CD4-positive, CD25-positive, alpha-beta regulatory T cell (primary cell): Measurements from ENCODE around the gene SLC41A3. TPM values are rescaled to one million over a fixed set of nuclear protein-coding genes. Genes with fewer than 3 reads are reported as not detected.

Experiments used
- ATAC-seq, 2 donors: fragments of 150-1000 bp; cut with Tn5 transposase; one replicate each; pipeline ENCODE4 v1.10.0; 2021; ENCODE audit warnings: low read depth in 2 of 2, moderate number of reproducible peaks in 2 of 2, moderate library complexity in 1 of 2
- DNase-seq, 3 donors: peaks; one replicate each; pipeline versions ENCODE4 v3.0.0 to v3.0.0-alpha.2; 2012 to 2022; ENCODE audit warnings: mixed read lengths in 1 of 3
- H3K27ac ChIP-seq: one replicate; pipeline ENCODE4 v1.7.0; 2013; ENCODE audit warnings: mild to moderate bottlenecking, low read length; ENCODE audit not compliant: insufficient read depth, poor library complexity, severe bottlenecking
- H3K27me3 ChIP-seq: one replicate; pipeline ENCODE4 v1.7.0; 2013; ENCODE audit warnings: low read length; ENCODE audit not compliant: control insufficient read depth, insufficient read depth
- H3K36me3 ChIP-seq: one replicate; pipeline ENCODE4 v1.7.0; 2013; ENCODE audit warnings: mild to moderate bottlenecking, low read length, moderate library complexity; ENCODE audit not compliant: control insufficient read depth, insufficient read depth
- H3K4me1 ChIP-seq: 2 replicates; pipeline ENCODE4 v1.7.0; 2013; ENCODE audit warnings: mild to moderate bottlenecking, low read length; ENCODE audit not compliant: insufficient read depth, control insufficient read depth, poor library complexity, severe bottlenecking
- H3K4me3 ChIP-seq: one replicate; pipeline ENCODE4 v1.7.0; 2013; ENCODE audit warnings: low read depth, mild to moderate bottlenecking, low read length, moderate library complexity
- H3K9me3 ChIP-seq, 2 experiments: 1 replicate in 1 of 2; 2 replicates in 1 of 2; pipeline ENCODE4 v1.7.0; 2013; ENCODE audit warnings: low read length in 2 of 2, mild to moderate bottlenecking in 1 of 2, moderate library complexity in 1 of 2; ENCODE audit not compliant: control insufficient read depth in 2 of 2
- H3K27ac Mint-ChIP-seq, 3 donors: one replicate each; pipeline ENCODE4 v1.8.0; 2020 to 2022; ENCODE audit warnings: mild to moderate bottlenecking in 3 of 3, mixed read lengths in 3 of 3, moderate library complexity in 2 of 3
- H3K27me3 Mint-ChIP-seq: one replicate; pipeline ENCODE4 v1.8.0; 2022; ENCODE audit warnings: mild to moderate bottlenecking, mixed read lengths
- H3K36me3 Mint-ChIP-seq: one replicate; pipeline ENCODE4 v1.8.0; 2020; ENCODE audit warnings: mixed read lengths
- H3K4me1 Mint-ChIP-seq, 4 donors: one replicate each; pipeline ENCODE4 v1.8.0; 2020 to 2022; ENCODE audit warnings: mixed read lengths in 4 of 4, mild to moderate bottlenecking in 1 of 4
- H3K4me3 Mint-ChIP-seq, 4 donors: one replicate each; pipeline ENCODE4 v1.8.0; 2020 to 2022; ENCODE audit warnings: mild to moderate bottlenecking in 4 of 4, mixed read lengths in 4 of 4, moderate library complexity in 3 of 4
- H3K9me3 Mint-ChIP-seq, 7 donors: one replicate each; pipeline ENCODE4 v1.8.0; 2020 to 2022; ENCODE audit warnings: mixed read lengths in 7 of 7, mild to moderate bottlenecking in 3 of 7, moderate library complexity in 2 of 7
- polyA plus RNA-seq, 4 donors: library from polyadenylated mRNA; unstranded; fragments of 300-500 nt; fragmentation: Illumina TruSeq; gene quantifications; one replicate each; pipeline ENCODE4 v1.2.3, GENCODE V29; 2021
- total RNA-seq: library from RNA; stranded (reverse); gene quantifications from one replicate; pipeline ENCODE4 v1.2.3, GENCODE V29; 2022

SLC41A3 gene
- total and polyA plus RNA-seq, 5 donors from 2014 or later, result 31.2 to 51.3 (median 40.3) TPM

- Histone ChIP-seq H3K4me1 (peaks cover 25% of the 10 kb centered on the region), H3K36me3 (no peaks in the 10 kb centered on the region), H3K27me3 (no peaks in the 10 kb centered on the region), H3K27ac (peak overlapping the region; percentile 26), H3K4me3 (no peak overlapping the region), H3K9me3 (no peaks in the 10 kb centered on the region)
- peak; percentile 66 to 77 for ATAC-seq
- Mint-ChIP-seq H3K27ac (peak overlapping the region; percentile 63 to 86 (median 79)), H3K9me3 (no peaks in the 10 kb centered on the region), H3K27me3 (no peaks in the 10 kb centered on the region), H3K36me3 (peaks cover 30% of the 10 kb centered on the region), H3K4me3 (peak overlapping the region in 3 of 4 donors; percentile 1 to 32 (median 4)), H3K4me1 (peaks cover 6 to 30% (median 28%) of the 10 kb centered on the region in 4 donors)
- DNase-seq, result peak in 1 of 3 donors; percentile 71
Measured at GRCh38 chr3:126053513-126053912, 30.4 kb downstream of the SLC41A3 start.

DNA sequence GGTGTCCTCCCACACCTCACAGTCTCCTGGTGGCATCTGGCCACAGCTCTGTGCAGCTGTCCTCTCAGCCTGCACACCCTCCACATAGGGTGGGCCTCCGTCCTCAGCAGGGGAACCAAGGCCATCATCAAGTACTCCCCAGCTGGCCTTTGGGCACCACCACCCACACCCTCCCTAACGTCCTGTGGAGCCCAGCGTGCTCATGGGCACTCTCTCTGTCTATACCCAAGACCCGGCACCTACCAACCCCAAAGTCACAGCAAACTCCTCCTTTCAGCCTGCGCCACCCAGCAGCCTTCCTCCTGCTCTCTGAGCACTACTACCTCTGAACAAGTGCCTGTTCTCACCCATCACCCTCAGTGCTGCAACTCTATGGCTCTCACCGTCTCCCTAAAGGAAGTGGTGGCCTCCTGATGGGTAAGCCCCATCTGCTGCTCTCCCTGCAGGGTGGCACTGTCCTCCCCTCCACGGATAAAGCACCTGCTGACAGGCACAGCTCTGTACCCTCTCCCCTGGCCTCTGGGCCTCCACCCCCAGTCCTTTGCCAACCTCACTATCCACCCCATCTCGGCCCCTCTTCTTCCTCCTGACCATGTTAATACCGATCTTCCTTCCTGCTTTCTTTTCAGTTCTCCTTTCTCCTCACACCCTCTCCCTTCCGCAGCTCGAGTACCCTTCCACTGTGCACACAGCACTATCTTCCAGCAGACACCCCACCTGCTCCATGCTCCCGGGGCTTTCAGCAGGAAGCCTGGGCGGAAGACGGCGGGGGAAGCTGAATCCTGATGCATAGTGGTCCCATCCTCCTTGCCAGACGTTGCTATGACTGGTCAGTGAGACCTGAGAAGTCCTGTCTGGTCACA lies 31.5 kb downstream of the SLC41A3 start:
- Mint-ChIP-seq H3K36me3 (peaks cover 27% of the 10 kb centered on the region), H3K27ac (peak overlapping the region; percentile 86 to 95 (median 95)), H3K27me3 (no peaks in the 10 kb centered on the region), H3K4me1 (peaks cover 10 to 30% (median 25%) of the 10 kb centered on the region in 4 donors), H3K4me3 (peak overlapping the region in 3 of 4 donors; percentile 51 to 61 (median 52)), H3K9me3 (no peaks in the 10 kb centered on the region)
- peak in 1 of 3 donors; percentile 63 for DNase-seq
- peak; percentile 41 to 56 for ATAC-seq
- no peaks in the 10 kb centered on the region for H3K27me3 ChIP-seq
- H3K36me3 ChIP-seq, result no peaks in the 10 kb centered on the region
- H3K27ac ChIP-seq, result peak overlapping the region; percentile 29
- H3K4me3 ChIP-seq, result peak overlapping the region; percentile 5
- peaks cover 25% of the 10 kb centered on the region for H3K4me1 ChIP-seq
- no peaks in the 10 kb centered on the region for H3K9me3 ChIP-seq

- H3K9me3 Mint-ChIP-seq, result no peaks in the 10 kb centered on the region
- H3K4me3 Mint-ChIP-seq, result no peak overlapping the region
- H3K27ac Mint-ChIP-seq, result peak overlapping the region in 2 of 3 donors; percentile 95
- no peaks in the 10 kb centered on the region for H3K9me3 ChIP-seq
- no peaks in the 10 kb centered on the region for H3K27me3 Mint-ChIP-seq
- ATAC-seq (no peak), DNase-seq (no peak)
- H3K27me3 ChIP-seq, result no peaks in the 10 kb centered on the region
- H3K27ac ChIP-seq, result peak overlapping the region; percentile 29
- no peaks in the 10 kb centered on the region for H3K36me3 ChIP-seq
- H3K4me3 ChIP-seq, result no peak overlapping the region
- peaks cover 25% of the 10 kb centered on the region for H3K4me1 ChIP-seq
- peaks cover 27% of the 10 kb centered on the region for H3K36me3 Mint-ChIP-seq
- H3K4me1 Mint-ChIP-seq, result peaks cover 10 to 30% (median 25%) of the 10 kb centered on the region in 4 donors
Measured at GRCh38 chr3:126051741-126052140, 32.2 kb downstream of the SLC41A3 start.

GRCh38 chr3:126051234-126051633 lies 32.7 kb downstream of the SLC41A3 start:
- no peak for ATAC-seq
- Histone ChIP-seq H3K27ac (no peak overlapping the region), H3K4me1 (peaks cover 25% of the 10 kb centered on the region), H3K36me3 (no peaks in the 10 kb centered on the region), H3K27me3 (no peaks in the 10 kb centered on the region), H3K9me3 (no peaks in the 10 kb centered on the region), H3K4me3 (no peak overlapping the region)
- no peaks in the 10 kb centered on the region for H3K27me3 Mint-ChIP-seq
- DNase-seq, result no peak
- no peak overlapping the region for H3K27ac Mint-ChIP-seq
- peaks cover 14 to 30% (median 26%) of the 10 kb centered on the region in 4 donors for H3K4me1 Mint-ChIP-seq
- no peak overlapping the region for H3K4me3 Mint-ChIP-seq
- H3K36me3 Mint-ChIP-seq, result peaks cover 30% of the 10 kb centered on the region
- H3K9me3 Mint-ChIP-seq, result no peaks in the 10 kb centered on the region

DNA sequence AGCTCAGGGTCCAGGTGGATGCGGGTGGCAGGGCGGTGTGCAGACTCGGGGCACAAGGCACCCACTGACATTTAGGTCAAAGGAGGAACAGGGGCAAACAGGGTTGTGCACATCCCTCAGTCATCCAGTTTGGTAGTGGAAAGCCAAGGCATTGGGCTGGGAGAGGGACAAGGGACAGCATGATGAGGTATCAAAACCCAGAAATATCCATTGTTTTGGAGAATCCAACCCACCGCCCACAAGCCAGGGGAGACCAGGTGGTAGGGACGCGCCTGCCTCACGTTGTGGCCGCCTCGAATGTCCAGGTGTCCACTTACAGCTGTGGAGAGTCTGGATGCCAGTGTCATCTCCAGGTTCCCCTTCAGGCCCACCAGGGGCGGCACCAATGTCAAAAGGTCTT lies 33.3 kb downstream of the SLC41A3 start:
- no peak overlapping the region for H3K27ac ChIP-seq
- Mint-ChIP-seq H3K4me1 (peaks cover 15 to 32% (median 28%) of the 10 kb centered on the region in 4 donors), H3K27ac (peak overlapping the region in 1 of 3 donors; percentile 75), H3K9me3 (no peaks in the 10 kb centered on the region), H3K27me3 (no peaks in the 10 kb centered on the region), H3K36me3 (peaks cover 31% of the 10 kb centered on the region), H3K4me3 (no peak overlapping the region)
- ATAC-seq (no peak), DNase-seq (no peak)
- H3K27me3 ChIP-seq, result no peaks in the 10 kb centered on the region
- no peaks in the 10 kb centered on the region for H3K9me3 ChIP-seq
- H3K4me1 ChIP-seq, result peaks cover 25% of the 10 kb centered on the region
- no peaks in the 10 kb centered on the region for H3K36me3 ChIP-seq
- H3K4me3 ChIP-seq, result no peak overlapping the region

GRCh38 chr3:126050050-126050392 lies 33.9 kb downstream of the SLC41A3 start:
- DNase-seq (no peak), ATAC-seq (no peak)
- H3K36me3 Mint-ChIP-seq, result peaks cover 31% of the 10 kb centered on the region
- no peaks in the 10 kb centered on the region for H3K9me3 Mint-ChIP-seq
- H3K27ac ChIP-seq, result no peak overlapping the region
- no peaks in the 10 kb centered on the region for H3K9me3 ChIP-seq
- H3K36me3 ChIP-seq, result no peaks in the 10 kb centered on the region
- no peaks in the 10 kb centered on the region for H3K27me3 Mint-ChIP-seq
- H3K4me1 ChIP-seq, result peaks cover 25% of the 10 kb centered on the region
- H3K4me3 Mint-ChIP-seq, result no peak overlapping the region
- peak overlapping the region in 2 of 3 donors; percentile 58 to 75 for H3K27ac Mint-ChIP-seq
- H3K4me3 ChIP-seq, result no peak overlapping the region
- no peaks in the 10 kb centered on the region for H3K27me3 ChIP-seq
- H3K4me1 Mint-ChIP-seq, result peaks cover 15 to 34% (median 28%) of the 10 kb centered on the region in 4 donors

DNA sequence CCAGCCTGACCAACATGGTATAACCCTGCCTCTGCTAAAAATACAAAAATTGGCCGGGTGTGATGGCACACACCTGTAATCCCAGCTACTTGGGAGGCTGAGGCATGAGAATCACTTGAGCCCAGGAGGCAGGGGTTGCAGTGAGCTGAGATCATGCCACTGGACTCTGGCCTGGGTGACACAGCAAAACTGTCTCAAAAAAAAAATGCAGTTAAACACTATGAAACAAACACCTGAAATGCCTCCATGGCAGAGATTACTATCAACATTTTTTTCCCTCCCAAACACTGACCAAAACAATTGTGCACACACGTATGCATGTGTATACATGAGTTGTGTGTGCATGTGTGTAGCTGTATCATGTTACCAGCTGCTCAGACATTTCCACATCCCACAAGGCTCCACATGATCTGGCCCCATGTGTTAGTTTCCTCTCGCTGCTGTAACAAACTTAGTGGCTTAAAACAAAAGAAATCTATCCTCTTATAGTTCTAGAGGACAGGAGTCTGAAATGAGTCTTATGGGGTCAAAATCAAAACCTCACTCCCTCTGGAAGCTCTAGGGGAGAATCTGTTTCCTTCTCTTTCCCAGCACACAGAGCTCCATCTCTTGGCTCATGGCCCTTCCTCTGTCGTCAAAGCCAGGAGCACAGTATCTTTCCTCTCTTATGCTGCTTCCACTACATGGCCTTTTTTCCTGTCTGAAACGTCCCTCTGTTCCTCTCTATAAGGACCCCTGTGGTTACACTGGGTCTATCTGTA lies 34.5 kb downstream of the SLC41A3 start:
- Mint-ChIP-seq H3K4me1 (peaks cover 13 to 31% (median 27%) of the 10 kb centered on the region in 4 donors), H3K4me3 (no peak overlapping the region), H3K36me3 (peaks cover 31% of the 10 kb centered on the region), H3K27me3 (no peaks in the 10 kb centered on the region), H3K9me3 (no peaks in the 10 kb centered on the region), H3K27ac (peak overlapping the region in 2 of 3 donors; percentile 58 to 75)
- Histone ChIP-seq H3K27ac (no peak overlapping the region), H3K4me3 (no peak overlapping the region), H3K36me3 (no peaks in the 10 kb centered on the region), H3K4me1 (peaks cover 25% of the 10 kb centered on the region), H3K27me3 (no peaks in the 10 kb centered on the region), H3K9me3 (no peaks in the 10 kb centered on the region)
- no peak for DNase-seq
- no peak for ATAC-seq
